Gastrocnemius medialis (tissue), 4 donors: Measurements from ENCODE around the gene TNNT2.

Experiments used
- POLR2A ChIP-seq, 2 donors: fragments of 450-650 bp; IDR thresholded peaks; one replicate each; pipeline ENCODE4 v1.6.1; 2017; ENCODE audit warnings: antibody characterized with exemption in 2 of 2, mild to moderate bottlenecking in 2 of 2, moderate library complexity in 2 of 2
- TF ChIP-seq, protein P1 (sequence below), 5 experiments: fragments of 450-650 bp in 3 of 5; fragments of 200-600 bp in 2 of 5; sonication (generic) in 2 of 5; IDR thresholded peaks in 4 of 5; conservative IDR thresholded peaks in 1 of 5; 1 replicate in 4 of 5; 2 replicates in 1 of 5; pipeline ENCODE4 v1.5.1; 2016 to 2019; ENCODE audit warnings: antibody characterized with exemption in 5 of 5, mild to moderate bottlenecking in 3 of 5, moderate library complexity in 3 of 5

DNA sequence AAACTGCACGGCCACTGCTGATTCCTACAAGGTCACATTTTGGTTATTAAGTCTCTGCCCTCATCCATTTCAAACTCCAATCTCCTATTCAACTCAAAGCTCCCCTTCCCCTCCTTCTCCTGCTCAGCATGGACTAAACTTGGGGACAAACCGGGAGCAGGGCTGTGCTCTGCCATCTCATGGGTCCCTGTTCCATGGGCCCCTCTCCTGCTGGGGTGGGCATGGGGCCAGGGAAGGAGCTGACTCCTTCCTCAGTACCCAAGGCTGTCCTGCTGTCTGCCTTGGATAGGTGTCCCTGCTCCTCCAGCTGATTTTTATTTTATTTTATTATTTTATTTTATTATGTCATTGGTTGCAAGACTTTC lies 27.1 kb downstream of the TNNT2 start:
- TF ChIP-seq, protein P1, sequence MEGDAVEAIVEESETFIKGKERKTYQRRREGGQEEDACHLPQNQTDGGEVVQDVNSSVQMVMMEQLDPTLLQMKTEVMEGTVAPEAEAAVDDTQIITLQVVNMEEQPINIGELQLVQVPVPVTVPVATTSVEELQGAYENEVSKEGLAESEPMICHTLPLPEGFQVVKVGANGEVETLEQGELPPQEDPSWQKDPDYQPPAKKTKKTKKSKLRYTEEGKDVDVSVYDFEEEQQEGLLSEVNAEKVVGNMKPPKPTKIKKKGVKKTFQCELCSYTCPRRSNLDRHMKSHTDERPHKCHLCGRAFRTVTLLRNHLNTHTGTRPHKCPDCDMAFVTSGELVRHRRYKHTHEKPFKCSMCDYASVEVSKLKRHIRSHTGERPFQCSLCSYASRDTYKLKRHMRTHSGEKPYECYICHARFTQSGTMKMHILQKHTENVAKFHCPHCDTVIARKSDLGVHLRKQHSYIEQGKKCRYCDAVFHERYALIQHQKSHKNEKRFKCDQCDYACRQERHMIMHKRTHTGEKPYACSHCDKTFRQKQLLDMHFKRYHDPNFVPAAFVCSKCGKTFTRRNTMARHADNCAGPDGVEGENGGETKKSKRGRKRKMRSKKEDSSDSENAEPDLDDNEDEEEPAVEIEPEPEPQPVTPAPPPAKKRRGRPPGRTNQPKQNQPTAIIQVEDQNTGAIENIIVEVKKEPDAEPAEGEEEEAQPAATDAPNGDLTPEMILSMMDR (IDR thresholded peaks at IDR 0.05 in 4 of 5, conservative IDR thresholded peaks at IDR 0.05 in 1 of 5), result no peak
- no peak for TF ChIP-seq POLR2A (IDR thresholded peaks at IDR 0.05)
